Peyer's patch (tissue), 4 donors: ENCODE data around the gene COL5A2. TPM values are rescaled to one million over a fixed set of nuclear protein-coding genes. Genes with fewer than 3 reads are reported as not detected.

Experiments
- DNase-seq, 3 donors: peaks; one replicate each; pipeline ENCODE4 v3.0.0-alpha.2; 2017 to 2019
- H3K27ac ChIP-seq, 4 donors: fragments of 200-600 bp; sonication (generic); one replicate each; pipeline ENCODE4 v1.5.1; 2016 to 2019
- H3K27me3 ChIP-seq, 2 donors: fragments of 200-600 bp; sonication (generic); one replicate each; pipeline ENCODE4 v1.5.1; 2019
- H3K36me3 ChIP-seq, 3 donors: fragments of 200-600 bp; sonication (generic); one replicate each; pipeline ENCODE4 v1.5.1; 2016 to 2019
- H3K4me1 ChIP-seq, 4 donors: fragments of 200-600 bp; sonication (generic); one replicate each; pipeline ENCODE4 v1.5.1; 2016 to 2019
- H3K4me3 ChIP-seq, 4 donors: fragments of 200-600 bp; sonication (generic); 1 replicate in 3 of 4; 2 replicates in 1 of 4; pipeline ENCODE4 v1.5.1; 2016 to 2019; ENCODE audit warnings: mild to moderate bottlenecking in 1 of 4
- H3K9me3 ChIP-seq, 4 donors: fragments of 200-600 bp; sonication (generic); one replicate each; pipeline ENCODE4 v1.5.1; 2016 to 2019; ENCODE audit warnings: mild to moderate bottlenecking in 1 of 4
- CTCF ChIP-seq, 6 experiments: fragments of 450-650 bp in 4 of 6; fragments of 200-600 bp in 2 of 6; sonication (generic) in 1 of 6; IDR thresholded peaks; one replicate each; pipeline ENCODE4 v1.5.1; 2017 to 2019; ENCODE audit warnings: antibody characterized with exemption in 6 of 6, mild to moderate bottlenecking in 3 of 6, moderate library complexity in 1 of 6
- POLR2A ChIP-seq, 2 donors: fragments of 450-650 bp; IDR thresholded peaks; one replicate each; pipeline ENCODE4 v1.5.1; 2017; ENCODE audit warnings: antibody characterized with exemption in 2 of 2, mild to moderate bottlenecking in 2 of 2, moderate library complexity in 2 of 2
- total RNA-seq, 4 donors: library from RNA; depleted of rRNA; stranded (reverse); fragments of >200 nt; gene quantifications; one replicate each; pipeline ENCODE4 v1.1.0, GENCODE V29; 2016

COL5A2 gene
- total RNA-seq, 4 donors from 2014 or later: 10.2 to 53.6 (median 12.2) TPM

GRCh38 chr2:189192766-189193165 lies 13.2 kb upstream of the COL5A2 start:
- no peaks in the 10 kb centered on the region for H3K36me3 ChIP-seq
- no peaks in the 10 kb centered on the region for H3K27me3 ChIP-seq
- DNase-seq: no peak
- no peak overlapping the region for H3K27ac ChIP-seq
- TF ChIP-seq POLR2A (IDR thresholded peaks at IDR 0.05) (no peak), CTCF (IDR thresholded peaks at IDR 0.05) (no peak)
- H3K4me3 ChIP-seq: no peak overlapping the region
- H3K4me1 ChIP-seq: no peaks in the 10 kb centered on the region
- no peaks in the 10 kb centered on the region for H3K9me3 ChIP-seq

GRCh38 chr2:189191766-189192165 lies 12.2 kb upstream of the COL5A2 start:
- Histone ChIP-seq H3K4me1 (no peaks in the 10 kb centered on the region), H3K4me3 (no peak overlapping the region), H3K9me3 (no peaks in the 10 kb centered on the region), H3K36me3 (no peaks in the 10 kb centered on the region), H3K27me3 (no peaks in the 10 kb centered on the region), H3K27ac (no peak overlapping the region)
- TF ChIP-seq POLR2A (IDR thresholded peaks at IDR 0.05) (no peak), CTCF (IDR thresholded peaks at IDR 0.05) (no peak)
- no peak for DNase-seq

GRCh38 chr2:189190685-189191084 lies 11.1 kb upstream of the COL5A2 start:
- Histone ChIP-seq H3K27ac (no peak overlapping the region), H3K4me1 (no peaks in the 10 kb centered on the region), H3K4me3 (no peak overlapping the region), H3K36me3 (no peaks in the 10 kb centered on the region), H3K9me3 (no peaks in the 10 kb centered on the region), H3K27me3 (no peaks in the 10 kb centered on the region)
- TF ChIP-seq POLR2A (IDR thresholded peaks at IDR 0.05): no peak
- no peak for TF ChIP-seq CTCF (IDR thresholded peaks at IDR 0.05)
- DNase-seq: no peak

GRCh38 chr2:189188115-189188805 lies 8.7 kb upstream of the COL5A2 start:
- no peaks in the 10 kb centered on the region for H3K4me1 ChIP-seq
- no peak for DNase-seq
- no peak for TF ChIP-seq CTCF (IDR thresholded peaks at IDR 0.05)
- no peak for TF ChIP-seq POLR2A (IDR thresholded peaks at IDR 0.05)
- H3K27me3 ChIP-seq: no peaks in the 10 kb centered on the region
- no peak overlapping the region for H3K27ac ChIP-seq
- no peak overlapping the region for H3K4me3 ChIP-seq
- no peaks in the 10 kb centered on the region for H3K9me3 ChIP-seq
- H3K36me3 ChIP-seq: no peaks in the 10 kb centered on the region

- Histone ChIP-seq H3K4me1 (no peaks in the 10 kb centered on the region), H3K27ac (no peak overlapping the region), H3K9me3 (no peaks in the 10 kb centered on the region), H3K4me3 (no peak overlapping the region), H3K36me3 (no peaks in the 10 kb centered on the region), H3K27me3 (no peaks in the 10 kb centered on the region)
- TF ChIP-seq POLR2A (IDR thresholded peaks at IDR 0.05) (no peak), CTCF (IDR thresholded peaks at IDR 0.05) (no peak)
- DNase-seq: no peak
Measured at GRCh38 chr2:189183170-189183569, 3.6 kb upstream of the COL5A2 start.

GRCh38 chr2:189181706-189182105 lies 2.1 kb upstream of the COL5A2 start:
- Histone ChIP-seq H3K9me3 (no peaks in the 10 kb centered on the region), H3K27me3 (no peaks in the 10 kb centered on the region), H3K4me1 (no peaks in the 10 kb centered on the region), H3K36me3 (no peaks in the 10 kb centered on the region), H3K4me3 (no peak overlapping the region), H3K27ac (no peak overlapping the region)
- DNase-seq: no peak
- TF ChIP-seq CTCF (IDR thresholded peaks at IDR 0.05): no peak
- TF ChIP-seq POLR2A (IDR thresholded peaks at IDR 0.05): no peak
